Kasumi-1 (cell line): ENCODE results near the gene COLEC12.
A peak's percentile ranks its signal among the peaks of the same experiment; 100 is the strongest.

Experiments
- DNase-seq, 2 experiments: peaks; one replicate each; lab custom pipeline; 2025; lab: John Stamatoyannopoulos, UW

The COLEC12 gene

DNA sequence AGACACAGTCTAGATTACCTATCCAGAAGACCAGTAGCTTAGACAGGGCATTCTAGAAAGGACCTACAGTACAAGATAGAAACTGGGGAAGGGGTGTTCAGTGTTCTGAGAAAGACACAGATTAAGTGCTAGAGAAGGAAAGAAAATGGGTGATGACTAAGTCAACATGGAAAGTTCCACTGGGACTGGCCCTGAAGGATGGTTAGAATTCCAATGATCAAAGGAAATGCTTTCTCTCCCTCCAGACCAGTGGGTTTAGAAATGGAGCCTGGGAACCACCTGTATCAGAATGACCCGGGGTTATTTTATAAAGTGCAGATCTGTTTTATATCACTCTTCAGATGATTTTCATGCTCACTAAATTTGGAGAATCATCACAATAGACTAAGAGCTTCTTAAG, 5.8 kb upstream of the COLEC12 start:
- no peak for DNase-seq

GRCh38 chr18:505483-506122, 5.1 kb upstream of the COLEC12 start:
- no peak for DNase-seq

DNA sequence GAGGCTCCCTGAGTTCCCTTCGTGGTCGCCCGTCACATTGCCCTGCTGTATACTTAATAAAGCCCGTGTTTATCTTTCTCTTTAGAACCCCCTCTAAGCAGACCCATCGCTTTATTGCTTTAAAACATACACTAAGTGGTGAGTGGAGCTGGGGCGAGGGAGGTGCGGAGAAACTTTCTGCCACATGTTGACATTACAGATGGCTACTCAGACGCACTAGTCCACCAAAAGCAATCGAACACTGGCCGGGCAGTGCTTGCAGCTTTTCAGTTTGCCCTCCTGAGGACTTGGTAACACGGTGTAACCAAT, 859 bp upstream of the COLEC12 start:
- DNase-seq = no peak

- no peak for DNase-seq
These were observed 497 bp downstream of the COLEC12 start for GRCh38 chr18:499776-500631.

DNA sequence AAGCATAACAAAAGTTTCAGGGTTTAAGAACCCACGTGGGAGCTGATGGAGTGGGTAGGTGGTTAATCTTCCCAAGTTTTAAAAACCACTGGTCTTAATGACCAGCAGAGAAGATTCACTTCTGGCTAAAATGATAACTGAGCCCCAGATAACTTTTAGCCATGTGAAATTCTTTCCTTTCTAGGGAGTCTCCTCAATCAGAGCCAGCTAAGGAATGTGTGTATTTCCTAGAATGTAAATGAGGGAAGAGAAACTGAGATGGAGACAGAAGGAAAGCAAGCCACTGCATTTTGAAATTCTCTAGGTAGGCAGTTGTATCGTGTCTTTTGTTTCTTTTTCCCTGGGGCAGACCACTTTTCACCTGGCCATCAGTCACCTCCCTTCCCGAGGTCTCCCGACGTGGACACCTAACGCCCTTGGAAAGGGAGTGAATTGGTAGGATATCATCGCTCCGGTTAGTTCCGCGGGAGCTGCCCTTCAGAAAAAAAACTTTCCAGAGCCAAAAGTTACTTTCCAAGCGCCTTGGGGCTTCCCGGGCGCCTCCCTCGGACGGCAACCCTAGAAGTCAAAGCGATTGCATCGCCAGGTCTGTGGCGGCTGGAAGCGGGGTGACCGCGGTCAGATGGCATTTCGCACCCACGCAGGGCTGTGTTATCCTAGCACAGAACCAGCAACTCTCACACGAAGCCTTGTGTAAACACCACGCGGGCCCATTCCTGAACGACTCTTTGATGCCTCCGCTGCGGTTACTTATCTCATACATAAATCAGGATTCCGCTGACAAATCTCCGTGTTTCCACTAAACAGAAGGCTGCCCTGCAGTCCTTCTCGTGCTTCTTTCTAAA, 1.3 kb downstream of the COLEC12 start:
- no peak for DNase-seq

DNA sequence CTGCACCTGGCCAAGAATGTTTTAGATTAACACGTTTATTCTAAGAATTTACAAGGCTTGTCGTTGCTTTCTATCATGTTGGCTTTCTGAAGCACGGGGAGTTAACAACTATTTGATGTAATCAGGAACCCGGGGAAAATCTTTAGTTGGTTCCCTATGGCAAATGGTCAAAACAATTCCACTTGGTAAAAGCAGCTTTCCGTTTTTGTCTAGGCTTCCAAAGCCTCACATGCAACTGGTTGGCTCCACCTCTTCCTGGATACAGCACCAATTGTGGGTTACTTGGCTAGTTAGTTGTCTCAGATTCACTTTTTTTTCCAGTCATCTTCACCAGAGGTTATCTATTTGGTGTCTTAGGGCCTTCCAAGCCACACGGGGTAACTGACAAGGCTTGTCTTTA, 2.8 kb downstream of the COLEC12 start:
- no peak for DNase-seq

DNA sequence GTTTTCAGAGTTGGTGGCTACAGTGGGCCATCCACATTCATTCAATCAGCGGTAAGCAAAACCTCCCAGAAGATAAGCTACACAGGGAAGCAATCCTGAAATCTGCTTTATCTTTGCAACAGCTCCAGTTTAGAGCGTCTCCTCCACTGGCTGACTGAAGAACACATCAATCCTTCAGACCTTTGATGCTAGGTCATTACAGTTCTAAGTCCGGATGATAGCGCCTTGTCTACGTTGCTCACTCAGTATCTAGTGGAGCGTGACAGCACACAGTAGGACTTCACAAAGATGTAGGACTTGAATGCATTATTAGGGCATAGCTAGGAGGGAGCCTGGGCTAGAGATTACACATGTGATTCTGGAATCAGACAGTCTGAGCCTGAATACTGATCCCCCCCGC, 5.0 kb downstream of the COLEC12 start:
- no peak for DNase-seq

DNA sequence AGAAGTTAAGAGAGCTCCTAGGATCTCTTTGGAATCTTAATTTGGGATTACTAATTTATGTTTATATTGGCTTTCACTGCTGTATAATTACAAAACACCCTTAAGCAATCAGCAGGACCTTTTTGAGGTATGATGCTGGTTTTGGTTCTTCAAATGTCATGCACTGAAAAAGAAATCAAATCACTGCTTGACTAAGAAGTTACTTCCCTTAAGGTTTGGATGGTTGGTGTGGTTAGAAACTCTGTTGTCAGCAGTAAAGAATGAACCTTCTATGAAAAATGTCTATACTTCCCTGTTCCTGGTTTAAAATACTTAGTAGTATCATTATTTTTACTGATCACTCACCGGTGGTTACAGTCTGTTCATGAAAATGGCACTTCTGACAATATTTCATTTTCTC, 5.5 kb downstream of the COLEC12 start:
- DNase-seq = no peak

DNA sequence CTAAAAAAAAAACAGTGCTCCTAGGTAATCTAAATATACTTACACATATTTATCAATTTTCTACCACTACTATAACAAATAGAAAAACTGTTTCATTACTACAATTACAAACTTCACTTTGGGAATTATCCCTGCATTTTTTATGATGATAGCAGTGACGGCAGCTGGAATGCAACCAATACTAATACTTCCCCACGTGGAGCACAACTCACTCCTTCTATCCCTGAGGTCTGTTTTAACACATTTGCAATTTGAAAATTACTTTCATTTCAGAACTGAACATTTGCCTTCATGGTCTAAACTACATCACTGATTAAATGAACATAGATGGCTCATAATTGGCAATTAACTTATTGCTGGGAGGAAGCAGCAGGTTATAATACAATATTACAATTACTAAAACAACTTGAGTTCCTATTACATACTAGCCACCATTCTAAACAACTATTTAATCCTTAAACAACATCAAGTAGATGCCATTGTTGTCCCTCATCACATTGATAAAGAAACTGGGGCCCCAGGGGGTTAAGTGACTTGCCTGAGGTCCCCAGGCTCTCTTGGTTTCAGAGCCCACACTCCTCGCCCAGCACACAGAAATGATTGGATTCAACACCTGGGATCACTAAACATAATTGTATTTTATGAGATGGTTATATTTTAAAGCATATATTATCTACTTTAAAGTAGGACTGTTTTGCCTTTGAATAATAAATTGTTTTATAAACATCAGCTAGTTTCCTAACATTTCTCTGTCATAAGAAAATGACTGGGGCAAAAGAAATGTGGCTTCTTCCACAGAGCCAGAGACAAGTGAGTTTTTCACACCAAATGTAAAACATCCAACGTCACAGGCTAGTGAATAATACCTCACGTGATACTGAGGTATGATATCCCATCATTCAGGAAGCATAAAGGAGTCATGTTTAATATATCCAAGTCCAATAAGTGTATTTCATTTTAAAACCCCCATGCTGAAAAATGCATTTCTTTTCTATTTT, 6.2 kb downstream of the COLEC12 start:
- DNase-seq = no peak

GRCh38 chr18:492451-492850, 8.1 kb downstream of the COLEC12 start:
- DNase-seq = no peak

DNA sequence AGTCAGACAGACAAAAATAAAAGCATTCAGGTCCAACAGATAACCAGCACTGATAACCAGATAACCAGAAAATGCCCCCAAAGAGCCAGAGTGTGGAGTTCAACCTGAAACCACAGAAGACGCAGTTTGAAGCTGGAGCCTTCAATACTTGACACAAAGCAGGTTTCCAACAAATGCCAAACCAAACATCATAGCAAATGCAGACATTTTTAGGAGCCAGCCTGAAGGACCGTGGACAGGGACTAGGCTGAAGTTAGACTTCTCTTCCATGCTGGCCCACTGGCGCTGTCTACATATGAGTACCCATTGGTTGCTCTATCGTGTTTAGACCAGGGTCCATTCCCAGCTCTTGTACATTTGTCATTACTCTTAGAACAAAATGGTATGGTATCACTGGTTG, 9.9 kb downstream of the COLEC12 start:
- no peak for DNase-seq

GRCh38 chr18:490024-490366, 10.5 kb downstream of the COLEC12 start:
- DNase-seq = no peak

- DNase-seq = no peak
These were observed 11.1 kb downstream of the COLEC12 start for GRCh38 chr18:489244-490023.

DNA sequence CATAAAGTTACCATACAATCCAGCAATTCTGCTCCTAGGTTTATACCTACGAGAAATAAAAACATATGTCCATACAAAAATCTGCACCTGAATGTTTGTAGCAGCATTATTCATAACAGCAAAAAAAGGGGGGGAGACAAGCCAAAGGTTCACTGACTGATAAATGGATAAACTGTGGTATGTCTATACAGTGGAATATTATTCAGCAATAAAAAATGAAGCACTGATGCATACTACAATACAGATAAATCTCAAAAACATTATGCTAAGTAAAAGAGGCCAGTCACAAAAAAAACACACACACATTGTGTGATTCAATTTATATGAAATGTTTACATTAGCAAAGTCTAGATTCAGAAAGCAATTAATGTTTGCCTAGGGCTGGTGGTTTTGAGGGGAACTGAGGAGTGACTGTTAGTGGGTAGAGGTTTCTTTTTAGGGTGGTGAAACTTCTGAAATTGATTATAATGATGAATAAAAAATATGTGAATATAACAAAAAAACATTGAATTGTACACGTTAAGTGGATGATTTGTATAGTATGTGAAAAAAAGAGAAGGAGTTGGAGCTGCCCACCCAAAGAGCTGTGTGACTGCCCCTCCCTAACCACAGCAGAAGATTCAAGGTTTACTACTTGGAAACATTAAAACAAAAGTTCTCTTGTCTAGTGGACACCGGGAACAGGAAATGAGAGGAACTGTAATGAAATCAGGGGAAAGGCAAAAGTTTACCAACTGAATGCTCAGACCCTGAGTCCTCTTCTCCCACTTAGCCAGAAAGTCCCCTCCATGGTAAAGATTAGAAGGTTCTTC, 13.4 kb downstream of the COLEC12 start:
- DNase-seq = no peak

DNA sequence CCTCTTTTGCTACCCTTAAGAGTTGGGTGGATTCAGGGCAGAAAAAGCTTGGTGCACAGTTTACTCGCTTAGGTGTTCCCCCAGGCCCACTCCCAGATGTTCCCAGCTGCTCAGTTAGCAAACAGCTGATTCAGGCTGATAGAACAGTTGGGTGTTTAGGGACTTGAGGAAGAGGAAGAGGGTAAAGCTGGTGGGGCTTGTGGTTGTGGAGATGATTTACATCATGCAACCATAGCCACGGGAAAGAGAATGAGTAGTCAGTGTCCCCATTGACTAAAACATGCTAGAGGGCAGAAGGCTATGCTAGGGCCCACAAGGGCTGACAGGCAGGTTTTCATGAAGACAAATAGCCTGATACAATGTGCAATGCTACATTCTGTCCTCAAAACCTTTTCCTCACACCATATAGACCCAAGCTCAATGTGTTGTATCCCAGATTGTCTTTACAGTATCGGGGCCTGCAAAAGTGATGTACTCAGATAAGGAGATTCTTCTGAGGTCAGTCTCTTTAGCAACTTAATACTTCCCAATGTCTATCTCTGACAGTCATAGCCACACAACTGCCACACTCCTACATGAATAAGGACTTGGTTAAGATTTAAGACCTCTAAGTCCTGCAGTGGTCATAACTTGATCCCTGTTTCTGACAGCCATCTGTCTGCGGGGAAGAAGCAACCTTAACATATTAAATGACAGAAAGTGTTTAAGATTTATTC, 15.6 kb downstream of the COLEC12 start:
- DNase-seq = peak; percentile 30 to 34

GRCh38 chr18:478681-479080, 21.8 kb downstream of the COLEC12 start:
- DNase-seq = no peak

- no peak for DNase-seq
These were observed 22.9 kb downstream of the COLEC12 start for GRCh38 chr18:477565-477964.

DNA sequence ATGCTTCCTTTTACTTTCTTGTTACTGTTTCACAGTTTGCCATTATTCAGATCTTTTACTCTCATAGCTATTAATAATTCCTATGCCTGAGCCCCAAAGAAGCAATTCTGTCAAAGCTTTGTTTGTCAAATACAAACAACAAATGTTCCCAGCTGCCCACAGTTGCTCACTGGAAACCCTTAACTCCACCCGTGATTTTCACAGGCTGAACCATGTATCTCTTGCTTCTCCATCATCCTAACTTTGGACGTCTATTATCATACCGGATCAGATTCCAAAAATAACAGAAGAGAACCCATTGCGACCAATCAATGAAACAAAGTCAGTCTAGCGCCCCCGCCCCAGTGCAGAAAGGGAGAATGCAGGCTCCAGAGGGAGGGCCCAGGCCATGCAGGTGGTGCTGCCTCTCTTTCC, 24.2 kb downstream of the COLEC12 start:
- DNase-seq = no peak
